ENCODE results near the gene FBXL7. TPM values are rescaled to one million over a fixed set of nuclear protein-coding genes. Genes with fewer than 3 reads are reported as not detected.

The FBXL7 gene
- total and polyA plus RNA-seq, 4 experiments from 2014 or later: not detected

- DNase-seq: no peak
- H3K4me3 Mint-ChIP-seq: no peak overlapping the region
- no peaks in the 10 kb centered on the region for H3K4me1 Mint-ChIP-seq
- ChIA-PET POLR2A (ENCODE audit: partially characterized antibody) (no interaction called here), CTCF (ENCODE audit: partially characterized antibody) (no interaction called here)
- intact Hi-C loops (cut with micrococcal nuclease): no loop called here
- H3K27me3 Mint-ChIP-seq: no peaks in the 10 kb centered on the region
- no peaks in the 10 kb centered on the region for H3K36me3 ChIP-seq (ENCODE audit: insufficient read depth, low read length)
- no peak overlapping the region for H3K27ac ChIP-seq (ENCODE audit: low read depth, low read length)
- H3K9me3 ChIP-seq (ENCODE audit: control insufficient read depth in 1 of 2, low read length in 2 of 2): no peaks in the 10 kb centered on the region
- peaks cover 0 to 5% (median 3%) of the 10 kb centered on the region in 8 donors for H3K9me3 Mint-ChIP-seq
- H3K27ac Mint-ChIP-seq: no peak overlapping the region
- no peak overlapping the region for H3K4me3 ChIP-seq (ENCODE audit: low read length in 2 of 2)
- no peaks in the 10 kb centered on the region for H3K4me1 ChIP-seq (ENCODE audit: insufficient read depth, low read length)
- no peaks in the 10 kb centered on the region for H3K36me3 Mint-ChIP-seq
- H3K27me3 ChIP-seq (ENCODE audit: insufficient read depth, low read length): no peaks in the 10 kb centered on the region
Measured at GRCh38 chr5:15612915-15613635, 113.1 kb downstream of the FBXL7 start.

- Mint-ChIP-seq H3K4me3 (no peak overlapping the region), H3K27me3 (no peaks in the 10 kb centered on the region), H3K27ac (no peak overlapping the region), H3K4me1 (no peaks in the 10 kb centered on the region), H3K36me3 (no peaks in the 10 kb centered on the region), H3K9me3 (peaks cover under 1 to 5% (median 3%) of the 10 kb centered on the region in 8 donors)
- DNase-seq: no peak
- H3K4me3 ChIP-seq (ENCODE audit: low read length in 2 of 2): no peak overlapping the region
- CTCF ChIA-PET (ENCODE audit: partially characterized antibody): no interaction called here
- H3K27ac ChIP-seq (ENCODE audit: low read depth, low read length): no peak overlapping the region
- H3K27me3 ChIP-seq (ENCODE audit: insufficient read depth, low read length): no peaks in the 10 kb centered on the region
- H3K9me3 ChIP-seq (ENCODE audit: control insufficient read depth in 1 of 2, low read length in 2 of 2): no peaks in the 10 kb centered on the region
- intact Hi-C loops (cut with micrococcal nuclease): no loop called here
- POLR2A ChIA-PET (ENCODE audit: partially characterized antibody): no interaction called here
- no peaks in the 10 kb centered on the region for H3K36me3 ChIP-seq (ENCODE audit: insufficient read depth, low read length)
- no peaks in the 10 kb centered on the region for H3K4me1 ChIP-seq (ENCODE audit: insufficient read depth, low read length)
Measured at GRCh38 chr5:15614679-15615078, 114.7 kb downstream of the FBXL7 start.

- no peak overlapping the region for H3K4me3 Mint-ChIP-seq
- no peaks in the 10 kb centered on the region for H3K27me3 Mint-ChIP-seq
- no peak for DNase-seq
- no peak overlapping the region for H3K27ac Mint-ChIP-seq
- H3K9me3 Mint-ChIP-seq: peaks cover 0 to 9% (median 4%) of the 10 kb centered on the region in 8 donors
- H3K36me3 Mint-ChIP-seq: no peaks in the 10 kb centered on the region
- no peaks in the 10 kb centered on the region for H3K4me1 Mint-ChIP-seq
- ChIA-PET POLR2A (ENCODE audit: partially characterized antibody) (no interaction called here), CTCF (ENCODE audit: partially characterized antibody) (no interaction called here)
- intact Hi-C loops (cut with micrococcal nuclease): no loop called here
- H3K9me3 ChIP-seq (ENCODE audit: control insufficient read depth in 1 of 2, low read length in 2 of 2): no peaks in the 10 kb centered on the region
- no peaks in the 10 kb centered on the region for H3K27me3 ChIP-seq (ENCODE audit: insufficient read depth, low read length)
- no peak overlapping the region for H3K4me3 ChIP-seq (ENCODE audit: low read length in 2 of 2)
- H3K36me3 ChIP-seq (ENCODE audit: insufficient read depth, low read length): no peaks in the 10 kb centered on the region
- H3K27ac ChIP-seq (ENCODE audit: low read depth, low read length): no peak overlapping the region
- no peaks in the 10 kb centered on the region for H3K4me1 ChIP-seq (ENCODE audit: insufficient read depth, low read length)
Measured at GRCh38 chr5:15615859-15616258, 115.9 kb downstream of the FBXL7 start.

- Histone ChIP-seq H3K27me3 (ENCODE audit: insufficient read depth, low read length) (no peaks in the 10 kb centered on the region), H3K36me3 (ENCODE audit: insufficient read depth, low read length) (no peaks in the 10 kb centered on the region), H3K9me3 (ENCODE audit: control insufficient read depth in 1 of 2, low read length in 2 of 2) (no peaks in the 10 kb centered on the region), H3K4me3 (ENCODE audit: low read length in 2 of 2) (no peak overlapping the region), H3K4me1 (ENCODE audit: insufficient read depth, low read length) (no peaks in the 10 kb centered on the region), H3K27ac (ENCODE audit: low read depth, low read length) (no peak overlapping the region)
- no peak for DNase-seq
- ChIA-PET CTCF (ENCODE audit: partially characterized antibody) (no interaction called here), POLR2A (ENCODE audit: partially characterized antibody) (no interaction called here)
- H3K4me3 Mint-ChIP-seq: no peak overlapping the region
- peaks cover 0 to 15% (median 4%) of the 10 kb centered on the region in 8 donors for H3K9me3 Mint-ChIP-seq
- no peak overlapping the region for H3K27ac Mint-ChIP-seq
- no peaks in the 10 kb centered on the region for H3K36me3 Mint-ChIP-seq
- intact Hi-C loops (cut with micrococcal nuclease): no loop called here
- H3K27me3 Mint-ChIP-seq: no peaks in the 10 kb centered on the region
- H3K4me1 Mint-ChIP-seq: no peaks in the 10 kb centered on the region
Measured at GRCh38 chr5:15618938-15619337, 119.0 kb downstream of the FBXL7 start.

GRCh38 chr5:15620501-15620900 is 120.5 kb downstream of the FBXL7 start:
- no peak for DNase-seq
- no peak overlapping the region for H3K4me3 Mint-ChIP-seq
- no peaks in the 10 kb centered on the region for H3K36me3 Mint-ChIP-seq
- H3K4me1 Mint-ChIP-seq: no peaks in the 10 kb centered on the region
- Histone ChIP-seq H3K9me3 (ENCODE audit: control insufficient read depth in 1 of 2, low read length in 2 of 2) (no peaks in the 10 kb centered on the region), H3K4me1 (ENCODE audit: insufficient read depth, low read length) (no peaks in the 10 kb centered on the region), H3K27ac (ENCODE audit: low read depth, low read length) (no peak overlapping the region), H3K27me3 (ENCODE audit: insufficient read depth, low read length) (no peaks in the 10 kb centered on the region), H3K36me3 (ENCODE audit: insufficient read depth, low read length) (no peaks in the 10 kb centered on the region), H3K4me3 (ENCODE audit: low read length in 2 of 2) (no peak overlapping the region)
- intact Hi-C loops (cut with micrococcal nuclease): no loop called here
- CTCF ChIA-PET (ENCODE audit: partially characterized antibody): no interaction called here
- H3K9me3 Mint-ChIP-seq: peaks cover 0 to 15% (median 3%) of the 10 kb centered on the region in 8 donors
- H3K27me3 Mint-ChIP-seq: no peaks in the 10 kb centered on the region
- POLR2A ChIA-PET (ENCODE audit: partially characterized antibody): no interaction called here
- no peak overlapping the region for H3K27ac Mint-ChIP-seq

- no peak overlapping the region for H3K27ac Mint-ChIP-seq
- no peak for DNase-seq
- intact Hi-C loops (cut with micrococcal nuclease): no loop called here
- Histone ChIP-seq H3K27me3 (ENCODE audit: insufficient read depth, low read length) (no peaks in the 10 kb centered on the region), H3K36me3 (ENCODE audit: insufficient read depth, low read length) (no peaks in the 10 kb centered on the region), H3K27ac (ENCODE audit: low read depth, low read length) (no peak overlapping the region), H3K4me3 (ENCODE audit: low read length in 2 of 2) (no peak overlapping the region), H3K9me3 (ENCODE audit: control insufficient read depth in 1 of 2, low read length in 2 of 2) (no peaks in the 10 kb centered on the region), H3K4me1 (ENCODE audit: insufficient read depth, low read length) (no peaks in the 10 kb centered on the region)
- peaks cover 0 to 15% (median 3%) of the 10 kb centered on the region in 8 donors for H3K9me3 Mint-ChIP-seq
- ChIA-PET CTCF (ENCODE audit: partially characterized antibody) (no interaction called here), POLR2A (ENCODE audit: partially characterized antibody) (no interaction called here)
- no peak overlapping the region for H3K4me3 Mint-ChIP-seq
- no peaks in the 10 kb centered on the region for H3K27me3 Mint-ChIP-seq
- no peaks in the 10 kb centered on the region for H3K4me1 Mint-ChIP-seq
- no peaks in the 10 kb centered on the region for H3K36me3 Mint-ChIP-seq
Measured at GRCh38 chr5:15621094-15621493, 121.1 kb downstream of the FBXL7 start.

GRCh38 chr5:15623794-15624193 is 123.8 kb downstream of the FBXL7 start:
- Histone ChIP-seq H3K4me3 (ENCODE audit: low read length in 2 of 2) (no peak overlapping the region), H3K9me3 (ENCODE audit: control insufficient read depth in 1 of 2, low read length in 2 of 2) (no peaks in the 10 kb centered on the region), H3K4me1 (ENCODE audit: insufficient read depth, low read length) (no peaks in the 10 kb centered on the region), H3K27ac (ENCODE audit: low read depth, low read length) (no peak overlapping the region), H3K27me3 (ENCODE audit: insufficient read depth, low read length) (no peaks in the 10 kb centered on the region), H3K36me3 (ENCODE audit: insufficient read depth, low read length) (no peaks in the 10 kb centered on the region)
- no peaks in the 10 kb centered on the region for H3K36me3 Mint-ChIP-seq
- CTCF ChIA-PET (ENCODE audit: partially characterized antibody): no interaction called here
- H3K27ac Mint-ChIP-seq: no peak overlapping the region
- no peak for DNase-seq
- no peak overlapping the region for H3K4me3 Mint-ChIP-seq
- intact Hi-C loops (cut with micrococcal nuclease): no loop called here
- H3K27me3 Mint-ChIP-seq: no peaks in the 10 kb centered on the region
- H3K4me1 Mint-ChIP-seq: no peaks in the 10 kb centered on the region
- H3K9me3 Mint-ChIP-seq: peaks cover 0 to 12% (median 3%) of the 10 kb centered on the region in 8 donors
- POLR2A ChIA-PET (ENCODE audit: partially characterized antibody): no interaction called here

GRCh38 chr5:15627109-15627508 is 127.1 kb downstream of the FBXL7 start:
- Histone ChIP-seq H3K9me3 (ENCODE audit: control insufficient read depth in 1 of 2, low read length in 2 of 2) (no peaks in the 10 kb centered on the region), H3K36me3 (ENCODE audit: insufficient read depth, low read length) (no peaks in the 10 kb centered on the region), H3K4me1 (ENCODE audit: insufficient read depth, low read length) (no peaks in the 10 kb centered on the region), H3K27ac (ENCODE audit: low read depth, low read length) (no peak overlapping the region), H3K4me3 (ENCODE audit: low read length in 2 of 2) (no peak overlapping the region), H3K27me3 (ENCODE audit: insufficient read depth, low read length) (no peaks in the 10 kb centered on the region)
- H3K27ac Mint-ChIP-seq: no peak overlapping the region
- DNase-seq: no peak
- POLR2A ChIA-PET (ENCODE audit: partially characterized antibody): no interaction called here
- CTCF ChIA-PET (ENCODE audit: partially characterized antibody): no interaction called here
- H3K4me1 Mint-ChIP-seq: no peaks in the 10 kb centered on the region
- no peaks in the 10 kb centered on the region for H3K27me3 Mint-ChIP-seq
- H3K36me3 Mint-ChIP-seq: no peaks in the 10 kb centered on the region
- intact Hi-C loops (cut with micrococcal nuclease): no loop called here
- peaks cover 0 to 5% (median 0%) of the 10 kb centered on the region in 8 donors for H3K9me3 Mint-ChIP-seq
- H3K4me3 Mint-ChIP-seq: no peak overlapping the region
